Ovary (tissue), 9 donors: ENCODE measurements around the gene CLEC17A. TPM values are rescaled to one million over a fixed set of nuclear protein-coding genes. Genes with fewer than 3 reads are reported as not detected.

Experiments
- DNase-seq, 5 donors: peaks; one replicate each; pipeline ENCODE4 v3.0.0-alpha.2; 2019 to 2020
- H3K27ac ChIP-seq, 2 donors: fragments of 200-600 bp; one replicate each; pipeline versions ENCODE4 v1.5.1 to v1.8.0; 2019 to 2022
- H3K27me3 ChIP-seq: fragments of 200-600 bp; one replicate; pipeline ENCODE4 v1.8.0; 2022
- H3K36me3 ChIP-seq: fragments of 200-600 bp; sonication (generic); one replicate; pipeline ENCODE4 v1.5.1; 2019
- H3K4me1 ChIP-seq: one replicate; pipeline ENCODE4 v1.8.1; 2013; ENCODE audit warnings: mild to moderate bottlenecking, moderate library complexity; ENCODE audit not compliant: insufficient read depth
- H3K4me3 ChIP-seq: fragments of 200-600 bp; sonication (generic); one replicate; pipeline ENCODE4 v1.5.1; 2017
- H3K9me3 ChIP-seq, 2 donors: fragments of 200-600 bp in 1 of 2; sonication (generic) in 1 of 2; one replicate each; pipeline versions ENCODE4 v1.5.1 to v1.8.1; 2013 to 2019; ENCODE audit warnings: mild to moderate bottlenecking in 1 of 2, moderate library complexity in 1 of 2
- EP300 ChIP-seq: sonication (generic); formaldehyde crosslinking; IDR thresholded peaks from one replicate; pipeline ENCODE4 v1.6.1; 2017; ENCODE audit warnings: antibody characterized with exemption
- POLR2A ChIP-seq: fragments of 450-650 bp; IDR thresholded peaks from one replicate; pipeline ENCODE4 v1.6.1; 2017; ENCODE audit warnings: antibody characterized with exemption, mild to moderate bottlenecking, moderate library complexity
- WGBS, 3 donors: extraction: QIAGEN DNeasy Blood & Tissue Kit in 1 of 3; methylation state at CpG; one replicate each; pipeline versions ENCODE4 v1.1.5 to v1.1.7; 2013 to 2017; 5-methylcytosine and 5-hydroxymethylcytosine counted together
- intact Hi-C, 4 donors: fragments of 100-400 bp; cut with DNase I; formaldehyde crosslinking; loops; one replicate each; pipeline versions ENCODE4 v1.11.0 to v1.15.1; 2022 to 2023
- polyA plus RNA-seq, 2 donors: library from polyadenylated mRNA; stranded (reverse); fragments of 200-250 nt in 1 of 2; fragments of 350-450 nt in 1 of 2; fragmentation: Illumina TruSeq in 1 of 2; extraction: RNeasy Lipid Tissue Mini Kit (QIAGEN cat#74804) in 1 of 2; gene quantifications; one replicate each; pipeline ENCODE4 v1.2.3, GENCODE V29; 2013 to 2014
- total RNA-seq, 7 donors: library from RNA; depleted of rRNA in 2 of 7; stranded (reverse); fragments of >200 nt in 2 of 7; fragmentation: NEBNext Ultra II Directional in 3 of 7; extraction: Animal tissue kit (Norgen Biotek cat#: 25700) in 3 of 7; gene quantifications; one replicate each; pipeline versions ENCODE4 v1.1.0 to v1.2.4, GENCODE V29; 2016 to 2023
- TF ChIP-seq, protein P1 (sequence below), 3 donors: fragments of 450-650 bp in 2 of 3; fragments of 200-600 bp in 1 of 3; IDR thresholded peaks; one replicate each; pipeline versions ENCODE4 v1.5.1 to v1.8.0; 2016 to 2022; ENCODE audit warnings: antibody characterized with exemption in 3 of 3, mild to moderate bottlenecking in 1 of 3
- donor health status: DM: no; HTN: no; CAD: no; lungs with moderate emphysema.
- donor health status: DM: no; HTN: no; CAD: no.
- donor health status: Bipolar disorder and iron deficiency.
- donor health status: DM: yes; HTN: yes; CAD: no.
- donor health status: DM: no; HTN: no; CAD: no.
- donor health status: DM: yes; HTN: yes; CAD: no.

Gene CLEC17A
- total and polyA plus RNA-seq, 9 donors: 0.12 to 0.20 (median 0.20) TPM; not detected in 6

DNA sequence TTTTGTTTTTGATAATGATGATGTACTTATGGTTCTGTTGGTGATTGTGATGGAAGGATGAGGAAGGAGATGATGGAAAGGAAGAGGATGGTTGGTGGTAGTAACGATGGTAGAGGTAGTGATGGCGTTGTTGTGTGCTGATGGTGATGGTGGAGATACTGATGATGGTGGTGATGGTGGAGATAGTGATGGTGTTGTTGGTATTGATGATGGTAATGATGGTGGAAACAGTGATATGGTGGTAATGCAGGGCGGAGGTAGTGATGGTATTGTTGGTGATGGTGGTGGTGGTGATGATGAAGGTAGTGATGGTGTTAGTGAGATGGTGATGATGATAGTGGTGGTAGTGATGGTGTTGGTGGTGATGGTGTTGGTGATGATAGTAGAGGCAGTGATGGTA lies 12.7 kb downstream of the CLEC17A start:
- Histone ChIP-seq H3K9me3 (no peaks in the 10 kb centered on the region), H3K4me3 (no peak overlapping the region), H3K27ac (no peak overlapping the region), H3K4me1 (no peaks in the 10 kb centered on the region), H3K27me3 (no peaks in the 10 kb centered on the region), H3K36me3 (no peaks in the 10 kb centered on the region)
- DNase-seq: no peak
- intact Hi-C loops: no loop called here
- WGBS, 3 donors: 81 to 91% (median 87%) methylated on average over 3 of the region's 3 CpGs
- TF ChIP-seq POLR2A (no peak), EP300 (no peak)
- TF ChIP-seq, protein P1, sequence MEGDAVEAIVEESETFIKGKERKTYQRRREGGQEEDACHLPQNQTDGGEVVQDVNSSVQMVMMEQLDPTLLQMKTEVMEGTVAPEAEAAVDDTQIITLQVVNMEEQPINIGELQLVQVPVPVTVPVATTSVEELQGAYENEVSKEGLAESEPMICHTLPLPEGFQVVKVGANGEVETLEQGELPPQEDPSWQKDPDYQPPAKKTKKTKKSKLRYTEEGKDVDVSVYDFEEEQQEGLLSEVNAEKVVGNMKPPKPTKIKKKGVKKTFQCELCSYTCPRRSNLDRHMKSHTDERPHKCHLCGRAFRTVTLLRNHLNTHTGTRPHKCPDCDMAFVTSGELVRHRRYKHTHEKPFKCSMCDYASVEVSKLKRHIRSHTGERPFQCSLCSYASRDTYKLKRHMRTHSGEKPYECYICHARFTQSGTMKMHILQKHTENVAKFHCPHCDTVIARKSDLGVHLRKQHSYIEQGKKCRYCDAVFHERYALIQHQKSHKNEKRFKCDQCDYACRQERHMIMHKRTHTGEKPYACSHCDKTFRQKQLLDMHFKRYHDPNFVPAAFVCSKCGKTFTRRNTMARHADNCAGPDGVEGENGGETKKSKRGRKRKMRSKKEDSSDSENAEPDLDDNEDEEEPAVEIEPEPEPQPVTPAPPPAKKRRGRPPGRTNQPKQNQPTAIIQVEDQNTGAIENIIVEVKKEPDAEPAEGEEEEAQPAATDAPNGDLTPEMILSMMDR (IDR thresholded peaks at IDR 0.05): no peak

DNA sequence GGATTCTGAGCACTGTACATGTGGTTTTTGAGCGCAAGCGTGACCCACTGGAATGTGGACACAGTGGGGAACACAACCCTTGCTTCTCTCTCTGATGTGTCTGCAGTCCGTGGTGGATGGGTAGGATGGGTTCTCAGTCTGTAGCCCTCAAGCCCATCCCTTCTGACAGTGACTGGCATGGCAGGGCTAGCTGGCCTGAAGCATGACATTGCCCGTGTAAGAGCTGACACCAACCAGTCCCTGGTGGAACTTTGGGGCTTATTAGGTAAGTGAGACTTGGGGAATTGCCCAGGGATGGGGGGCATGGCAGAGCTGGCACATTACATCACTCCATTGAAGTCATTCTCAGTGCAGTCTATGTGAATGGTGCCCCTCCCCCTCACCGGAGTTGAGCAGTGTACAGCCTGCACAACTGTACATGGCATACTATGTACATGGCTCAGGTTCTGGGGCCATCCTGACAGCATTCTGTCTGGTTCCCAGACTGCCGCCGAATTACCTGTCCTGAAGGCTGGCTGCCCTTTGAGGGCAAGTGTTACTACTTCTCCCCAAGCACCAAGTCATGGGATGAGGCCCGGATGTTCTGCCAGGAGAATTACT lies 16.8 kb downstream of the CLEC17A start:
- no peaks in the 10 kb centered on the region for H3K36me3 ChIP-seq
- no peaks in the 10 kb centered on the region for H3K9me3 ChIP-seq
- H3K4me3 ChIP-seq: no peak overlapping the region
- TF ChIP-seq, protein P1 (IDR thresholded peaks at IDR 0.05): no peak
- TF ChIP-seq EP300 (no peak), POLR2A (no peak)
- no peaks in the 10 kb centered on the region for H3K27me3 ChIP-seq
- no peak for DNase-seq
- no peak overlapping the region for H3K27ac ChIP-seq
- WGBS, 3 donors: 83 to 92% (median 88%) methylated on average over 8 of the region's 8 CpGs
- H3K4me1 ChIP-seq: no peaks in the 10 kb centered on the region
- intact Hi-C loops: loop anchor here in 1 of 4 donors (10.0 kb wide), 1 partner anchor 55 kb away; no protein-coding TSS in a partner anchor

GRCh38 chr19:14603990-14604387 lies 21.1 kb downstream of the CLEC17A start:
- Histone ChIP-seq H3K36me3 (no peaks in the 10 kb centered on the region), H3K9me3 (no peaks in the 10 kb centered on the region), H3K4me1 (no peaks in the 10 kb centered on the region), H3K4me3 (no peak overlapping the region), H3K27me3 (no peaks in the 10 kb centered on the region), H3K27ac (no peak overlapping the region)
- 87 to 95% (median 90%) methylated on average over 2 of the region's 2 CpGs for WGBS, 3 donors
- no peak for DNase-seq
- intact Hi-C loops: loop anchor here in 1 of 4 donors (10.0 kb wide), 1 partner anchor 51 kb away; no protein-coding TSS in a partner anchor
- TF ChIP-seq, protein P1 (IDR thresholded peaks at IDR 0.05): no peak
- TF ChIP-seq POLR2A (no peak), EP300 (no peak)

DNA sequence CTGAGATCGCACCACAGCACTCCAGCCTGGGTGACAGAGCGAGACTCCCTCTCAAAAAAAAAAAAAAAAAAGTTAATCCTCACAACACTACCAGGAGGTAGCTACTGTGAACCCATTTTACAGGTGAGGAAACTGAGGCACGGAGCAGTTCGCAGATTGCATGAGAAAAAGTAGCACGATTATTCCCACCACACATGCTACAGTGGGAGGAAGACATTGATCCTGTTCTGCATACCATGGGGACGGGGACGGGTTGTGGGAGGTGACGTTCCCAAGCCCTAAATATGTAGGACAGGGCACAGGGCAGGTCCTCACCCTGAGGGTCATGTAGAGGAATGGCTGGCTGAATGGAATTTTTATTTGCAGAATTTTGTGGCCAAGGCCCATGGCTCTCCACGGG lies 23.7 kb downstream of the CLEC17A start:
- DNase-seq: no peak
- Histone ChIP-seq H3K9me3 (no peaks in the 10 kb centered on the region), H3K27me3 (no peaks in the 10 kb centered on the region), H3K36me3 (no peaks in the 10 kb centered on the region), H3K27ac (no peak overlapping the region), H3K4me1 (no peaks in the 10 kb centered on the region), H3K4me3 (no peak overlapping the region)
- 68 to 73% (median 69%) methylated on average over 9 of the region's 9 CpGs for WGBS, 3 donors
- intact Hi-C loops: loop anchor here in 1 of 4 donors (10.0 kb wide), 1 partner anchor 48 kb away; no protein-coding TSS in a partner anchor
- TF ChIP-seq EP300 (no peak), POLR2A (no peak)
- TF ChIP-seq, protein P1 (IDR thresholded peaks at IDR 0.05): no peak
